Stimulated activated naive CD8-positive, alpha-beta T cell treated with anti-CD3 and anti-CD28 coated beads, Interleukin-15, Interleukin-2, amounts not matched to agents 100 U/mL and 50 U/mL, for 24 hours (primary cell): Measurements from ENCODE around the gene DOCK4.

ENCODE experiments used
- ATAC-seq: fragments of 150-1000 bp; cut with Tn5 transposase; one replicate; pipeline ENCODE4 v1.10.0; 2021
- DNase-seq: peaks from one replicate; pipeline ENCODE4 v3.0.0; 2021

The DOCK4 gene

DNA sequence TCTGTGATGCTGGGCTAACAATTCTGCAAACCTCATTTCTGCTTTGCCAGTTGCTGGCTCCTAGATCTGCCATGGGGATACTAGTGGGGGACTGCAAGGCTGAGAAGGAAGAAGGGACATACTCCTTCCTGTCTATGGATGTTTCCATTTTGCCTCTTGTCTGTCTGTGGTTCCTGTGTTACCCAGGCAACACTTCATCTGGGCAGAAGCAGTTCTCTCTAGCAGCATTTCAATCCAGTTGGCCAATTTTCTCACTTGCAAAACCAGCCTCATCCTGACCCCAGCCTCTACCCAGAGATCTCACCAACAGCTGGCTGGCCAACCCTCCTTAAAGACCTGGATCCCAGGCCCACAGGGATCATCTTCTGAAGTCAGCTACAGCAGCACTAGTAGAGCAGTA, 131.7 kb downstream of the DOCK4 start:
- ATAC-seq: no peak

GRCh38 chr7:112073530-112073929, 132.7 kb downstream of the DOCK4 start:
- DNase-seq: no peak
- ATAC-seq: no peak

More for the DNA sequence above, 131.7 kb downstream of the DOCK4 start:
- DNase-seq: no peak

- no peak for ATAC-seq
- DNase-seq: no peak
Measured at GRCh38 chr7:112072541-112073245, 133.5 kb downstream of the DOCK4 start.

DNA sequence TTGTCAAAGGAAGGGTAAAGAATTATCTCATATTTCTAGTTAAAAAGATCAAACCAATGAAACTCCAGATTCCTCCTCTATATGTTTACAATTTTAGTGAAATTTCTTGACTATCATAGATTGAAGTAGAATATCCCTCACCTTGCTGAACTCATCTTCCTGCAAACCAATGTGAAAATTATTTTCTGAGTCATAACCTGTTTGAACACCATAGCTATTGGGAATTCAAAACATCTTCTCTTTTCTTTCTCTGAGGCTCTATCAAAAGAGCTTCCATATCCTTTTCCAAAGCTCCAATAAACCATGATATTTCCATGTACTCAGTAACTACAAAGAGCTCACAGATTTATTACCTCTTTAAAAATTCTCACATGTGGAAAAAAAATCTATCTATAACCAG, 134.3 kb downstream of the DOCK4 start:
- ATAC-seq (no peak), DNase-seq (no peak)

DNA sequence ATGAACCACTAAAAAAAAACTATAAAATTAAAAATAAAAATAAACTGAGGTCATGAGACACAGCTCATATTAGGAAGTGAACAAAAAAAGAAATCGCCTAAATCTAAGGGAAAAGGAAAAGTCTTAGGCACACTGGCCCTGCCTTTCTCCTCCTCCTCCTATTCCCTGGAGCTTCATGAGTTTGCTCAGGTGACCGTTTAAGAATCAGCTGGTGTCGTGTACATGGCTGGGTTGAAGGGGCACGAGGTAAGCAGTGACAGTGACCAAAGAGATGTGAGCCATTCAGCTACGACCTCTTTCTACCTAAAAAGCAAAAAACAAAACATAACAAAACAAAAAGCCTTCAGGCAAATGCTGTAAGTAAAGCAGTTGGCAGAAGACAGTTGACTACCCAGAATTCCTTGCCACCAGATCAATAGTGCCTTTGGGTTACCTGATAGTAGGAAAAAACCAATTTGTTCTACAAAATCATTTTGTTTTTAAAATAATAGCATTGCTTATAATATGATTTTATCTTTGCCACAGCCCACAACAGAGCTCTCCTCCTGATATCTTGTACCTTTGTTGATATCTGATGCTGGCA, 135.4 kb downstream of the DOCK4 start:
- ATAC-seq (no peak), DNase-seq (no peak)

DNA sequence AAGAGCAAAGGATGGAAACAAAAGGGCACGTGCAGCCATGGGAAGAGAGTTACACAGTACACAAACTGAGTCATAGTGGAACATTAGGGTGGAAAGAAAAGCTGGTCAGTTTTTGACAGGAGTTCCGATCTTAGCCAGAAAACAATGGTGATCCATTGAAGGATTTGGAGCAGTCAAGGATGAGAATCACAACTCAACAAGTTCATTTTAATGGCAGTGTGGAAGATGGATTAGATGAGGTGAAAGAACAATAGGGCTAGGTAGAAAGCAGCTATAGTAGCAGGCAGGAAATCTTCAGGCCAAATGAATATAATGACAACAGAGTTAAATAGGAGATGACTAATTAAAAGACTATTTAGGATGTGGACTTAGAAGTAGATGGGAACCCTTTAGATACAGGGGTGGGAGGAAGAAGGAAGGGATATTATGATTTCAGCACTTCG, 136.3 kb downstream of the DOCK4 start:
- no peak for ATAC-seq
- DNase-seq: no peak

DNA sequence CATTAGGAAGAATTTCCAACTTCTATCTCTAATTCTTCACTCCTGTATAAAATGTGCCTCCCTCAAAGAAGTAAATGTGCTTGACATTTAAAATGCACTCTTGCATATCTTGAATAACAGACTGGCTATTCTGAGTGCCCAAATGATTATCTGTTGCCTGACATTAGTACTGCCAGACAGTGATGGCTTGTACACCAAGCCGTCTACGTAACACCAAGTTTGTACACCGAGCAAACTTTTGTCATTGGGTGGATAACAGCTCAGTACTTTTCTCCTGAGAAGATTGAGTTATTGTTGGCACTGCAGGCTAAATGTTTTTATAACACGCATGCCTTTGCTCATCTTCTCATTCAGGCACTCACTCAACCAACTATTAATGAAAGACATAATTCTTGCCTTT, 137.2 kb downstream of the DOCK4 start:
- ATAC-seq: no peak
- no peak for DNase-seq

DNA sequence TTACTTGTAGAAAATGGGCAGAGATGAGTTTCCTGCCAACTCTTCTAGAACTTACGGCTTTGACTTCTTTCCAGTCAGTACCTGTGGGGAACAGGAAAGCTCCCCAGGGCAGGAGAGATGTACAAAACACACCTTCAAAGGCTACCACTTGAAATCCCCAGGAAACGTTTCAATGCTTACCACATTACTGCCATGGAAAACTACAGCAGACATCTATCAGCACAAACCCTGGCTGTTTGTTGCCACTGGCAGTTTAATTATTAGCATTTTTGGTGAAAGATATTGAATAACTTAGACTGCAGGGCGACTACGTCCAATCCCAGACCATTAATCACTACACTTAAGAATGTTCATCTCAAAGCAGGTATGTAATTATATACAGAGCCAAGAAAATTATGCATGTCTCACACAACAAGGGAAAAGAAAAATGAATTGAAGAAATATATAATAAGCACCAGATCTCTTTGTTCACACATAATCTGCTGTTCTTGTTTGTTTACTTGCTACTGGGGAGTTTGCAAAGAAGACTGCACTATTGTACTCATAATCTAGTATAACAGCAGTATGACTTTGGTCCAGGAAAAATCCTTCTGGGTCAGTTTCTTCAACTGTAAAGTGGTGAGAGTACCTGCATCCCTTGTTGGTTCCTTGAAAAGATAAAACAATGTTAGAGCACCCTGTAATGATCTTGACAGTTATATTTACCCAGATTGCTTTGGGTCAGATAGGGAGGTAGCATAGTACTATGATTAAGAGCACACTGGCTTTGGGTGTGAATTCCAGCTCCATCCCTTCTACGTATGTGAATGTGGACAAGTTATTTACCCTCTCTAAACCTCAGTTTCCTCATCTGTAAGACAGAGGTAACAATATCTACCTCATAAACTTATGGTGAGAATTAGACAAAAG, 138.3 kb downstream of the DOCK4 start:
- DNase-seq (no peak), ATAC-seq (no peak)

GRCh38 chr7:112067200-112067599, 139.0 kb downstream of the DOCK4 start:
- DNase-seq (no peak), ATAC-seq (no peak)

DNA sequence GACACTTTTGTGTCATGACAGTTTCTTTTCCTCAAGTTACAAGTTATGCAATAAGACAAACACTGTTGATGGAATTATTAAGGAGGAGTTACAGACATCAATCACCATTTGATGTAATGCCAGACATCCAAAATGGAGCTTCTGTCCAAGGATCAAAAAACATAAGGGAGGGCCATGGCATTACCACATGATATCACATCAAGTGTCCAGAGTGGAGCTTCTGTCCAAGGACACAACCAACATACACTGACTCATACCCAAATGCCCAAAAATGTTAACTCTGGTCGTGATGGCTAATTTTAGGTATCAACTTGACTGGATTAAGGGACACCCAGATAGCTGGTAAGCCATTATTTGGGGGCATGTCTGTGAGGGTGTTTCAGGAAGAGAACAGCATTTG, 140.4 kb downstream of the DOCK4 start:
- no peak for DNase-seq
- ATAC-seq: no peak

DNA sequence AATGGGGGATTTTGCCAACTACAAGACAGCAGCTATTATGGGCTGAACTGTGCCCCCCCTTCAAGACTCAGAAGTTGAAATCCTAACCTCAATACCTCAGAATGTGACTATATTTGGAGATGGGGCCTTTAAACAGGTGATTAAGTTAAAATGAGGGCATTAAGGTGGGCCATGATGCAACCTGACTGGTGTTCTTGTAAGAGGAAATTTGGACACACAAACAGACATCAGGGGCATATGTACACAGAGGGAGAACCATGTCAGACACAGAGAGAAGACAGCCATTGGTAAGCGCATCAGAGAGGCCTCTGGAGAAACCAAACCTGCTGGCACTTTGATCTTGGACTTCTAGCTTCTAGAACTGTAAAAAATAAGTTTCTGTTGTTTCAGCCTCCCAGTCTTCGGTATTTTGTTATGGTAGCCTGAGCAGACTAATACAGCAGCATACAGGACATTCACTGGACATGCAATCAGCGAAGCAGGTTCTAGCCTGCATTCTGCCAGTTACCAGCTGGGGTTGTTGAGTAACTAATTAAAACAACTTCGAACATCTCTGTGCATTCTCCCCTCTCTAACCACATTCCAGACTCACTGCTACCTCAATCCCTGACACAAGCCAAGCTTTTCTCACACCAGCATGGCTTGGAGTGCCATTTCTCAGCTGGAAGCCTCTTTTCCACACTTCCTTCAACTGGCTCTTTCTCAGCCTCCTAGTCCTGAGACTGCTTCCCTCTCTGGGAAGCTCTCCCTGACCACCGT, 141.4 kb downstream of the DOCK4 start:
- DNase-seq (no peak), ATAC-seq (no peak)

- DNase-seq: no peak
- ATAC-seq: no peak
Measured at GRCh38 chr7:112063974-112064373, 142.2 kb downstream of the DOCK4 start.

DNA sequence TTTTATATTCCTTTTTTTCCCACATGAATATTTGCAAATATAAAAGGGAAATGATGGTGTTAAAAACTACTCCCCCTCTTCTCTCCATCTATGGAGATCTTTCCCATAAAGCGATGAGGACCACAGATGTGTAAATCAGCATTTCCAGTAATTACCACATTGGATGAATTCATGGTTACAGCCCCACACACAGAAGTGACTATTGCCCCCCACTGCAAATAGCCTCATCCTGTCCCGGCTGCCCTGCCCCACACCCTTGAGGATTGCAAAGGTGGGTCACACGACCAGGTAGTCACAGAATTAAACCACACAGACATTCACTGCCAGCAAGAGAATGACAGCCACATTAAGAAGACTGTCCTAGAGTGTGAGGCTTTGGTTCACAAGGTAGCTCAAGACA, 145.1 kb downstream of the DOCK4 start:
- DNase-seq (no peak), ATAC-seq (no peak)

GRCh38 chr7:112060625-112061024, 145.6 kb downstream of the DOCK4 start:
- ATAC-seq (no peak), DNase-seq (no peak)

DNA sequence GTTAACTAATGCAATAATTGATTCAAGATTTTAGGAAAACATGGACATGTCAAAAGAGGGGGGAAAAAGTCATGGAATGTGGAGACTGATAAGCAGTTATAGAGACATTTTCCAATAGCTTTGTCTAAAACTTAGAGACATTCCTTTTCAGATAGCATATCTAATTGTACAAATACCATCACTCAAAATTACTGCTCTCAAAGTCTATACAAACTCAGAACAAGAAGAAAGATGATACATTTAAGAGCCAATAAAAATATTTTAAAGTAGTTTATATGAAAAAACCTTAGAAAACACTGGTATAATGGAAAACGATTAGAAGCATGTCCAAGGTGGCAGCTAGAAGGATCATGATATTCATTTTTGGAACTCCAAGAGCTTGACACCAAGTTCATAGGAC, 146.5 kb downstream of the DOCK4 start:
- DNase-seq (no peak), ATAC-seq (no peak)

- DNase-seq: no peak
- no peak for ATAC-seq
Measured at GRCh38 chr7:112058686-112059085, 147.5 kb downstream of the DOCK4 start.

DNA sequence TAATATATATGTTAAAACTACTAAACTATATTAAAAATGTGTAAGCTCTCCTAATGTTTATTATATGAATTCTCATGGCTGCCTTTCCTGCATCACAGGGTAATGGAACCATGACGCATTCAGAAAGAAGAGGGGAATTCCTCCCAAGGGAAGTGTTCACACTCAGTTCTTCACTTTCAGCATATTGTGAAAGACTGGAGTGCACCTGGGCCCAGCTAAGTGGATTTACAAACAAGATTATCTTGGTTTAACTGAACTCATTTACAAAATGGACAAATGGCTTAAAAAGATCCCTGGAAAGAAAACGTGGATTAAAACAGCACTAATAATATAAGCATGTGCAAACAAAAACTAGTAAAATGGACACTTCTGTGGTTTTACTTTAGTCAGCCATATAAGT, 149.8 kb downstream of the DOCK4 start:
- ATAC-seq (no peak), DNase-seq (no peak)

- DNase-seq (no peak), ATAC-seq (no peak)
Measured at GRCh38 chr7:112053737-112054069, 152.5 kb downstream of the DOCK4 start.

GRCh38 chr7:112052993-112053736, 153.0 kb downstream of the DOCK4 start:
- ATAC-seq (no peak), DNase-seq (no peak)

DNA sequence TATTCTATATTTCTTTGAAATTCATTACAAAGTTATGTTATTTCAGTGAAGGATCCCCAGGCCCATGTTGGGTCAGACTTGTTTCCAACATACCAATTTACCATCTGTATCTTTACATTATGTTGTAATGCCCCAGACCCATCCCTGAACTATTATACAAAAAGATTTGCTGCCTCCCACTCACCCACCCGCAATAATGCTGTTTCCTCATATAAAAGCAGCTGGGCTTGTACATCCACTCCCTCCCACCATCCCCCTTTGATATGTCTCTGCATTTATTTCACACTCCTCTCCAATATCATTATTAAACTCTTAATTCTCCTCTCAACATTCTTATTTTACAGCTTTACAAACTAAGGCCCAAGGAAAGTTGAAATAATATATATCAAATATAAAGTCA, 153.7 kb downstream of the DOCK4 start:
- no peak for ATAC-seq

DNA sequence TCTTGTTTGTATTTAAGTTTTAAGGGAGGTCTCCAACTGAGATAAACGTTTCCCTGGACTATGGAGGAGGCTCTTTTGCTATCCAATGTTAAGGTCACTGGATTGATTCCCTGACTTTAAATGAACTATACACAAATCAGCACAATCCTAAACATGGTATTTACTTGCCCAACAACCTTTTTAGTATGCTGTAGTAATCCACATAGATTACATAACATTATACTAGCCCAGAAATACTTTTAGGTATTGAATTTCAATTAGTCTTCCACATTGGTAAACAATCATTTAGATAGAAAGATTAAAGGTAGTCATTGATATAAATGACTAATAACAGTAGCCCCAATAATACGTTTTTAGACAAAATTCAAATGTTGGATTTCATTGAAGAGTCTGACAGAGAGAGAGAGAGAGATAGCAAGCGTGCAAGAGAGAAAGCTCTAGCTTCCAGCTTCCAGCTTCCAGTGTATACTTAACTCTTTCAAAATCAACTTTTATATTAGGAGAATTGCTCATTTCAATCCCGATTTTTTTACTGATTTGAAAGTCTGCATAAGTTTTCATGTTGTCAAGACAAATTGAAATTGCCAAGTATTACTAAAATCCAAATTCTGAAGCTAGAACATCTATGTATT, 155.8 kb downstream of the DOCK4 start:
- no peak for ATAC-seq
- DNase-seq: no peak

More for the DNA sequence above, 153.7 kb downstream of the DOCK4 start:
- no peak for DNase-seq
